GM18508 (cell line): Measurements from ENCODE around the gene DACT2.
"Not testable (repeated sequence)": the region's sequence is repeated elsewhere in the genome, so short reads cannot be mapped to it uniquely, and the experiment has no call there.

ENCODE experiments used
- ATAC-seq: cut with Tn5 transposase; IDR thresholded peaks from one replicate; pipeline ENCODE4 v1.9.1; 2021; ENCODE audit warnings: moderate number of reproducible peaks; ENCODE audit not compliant: insufficient read depth, unreplicated experiment

Gene DACT2

DNA sequence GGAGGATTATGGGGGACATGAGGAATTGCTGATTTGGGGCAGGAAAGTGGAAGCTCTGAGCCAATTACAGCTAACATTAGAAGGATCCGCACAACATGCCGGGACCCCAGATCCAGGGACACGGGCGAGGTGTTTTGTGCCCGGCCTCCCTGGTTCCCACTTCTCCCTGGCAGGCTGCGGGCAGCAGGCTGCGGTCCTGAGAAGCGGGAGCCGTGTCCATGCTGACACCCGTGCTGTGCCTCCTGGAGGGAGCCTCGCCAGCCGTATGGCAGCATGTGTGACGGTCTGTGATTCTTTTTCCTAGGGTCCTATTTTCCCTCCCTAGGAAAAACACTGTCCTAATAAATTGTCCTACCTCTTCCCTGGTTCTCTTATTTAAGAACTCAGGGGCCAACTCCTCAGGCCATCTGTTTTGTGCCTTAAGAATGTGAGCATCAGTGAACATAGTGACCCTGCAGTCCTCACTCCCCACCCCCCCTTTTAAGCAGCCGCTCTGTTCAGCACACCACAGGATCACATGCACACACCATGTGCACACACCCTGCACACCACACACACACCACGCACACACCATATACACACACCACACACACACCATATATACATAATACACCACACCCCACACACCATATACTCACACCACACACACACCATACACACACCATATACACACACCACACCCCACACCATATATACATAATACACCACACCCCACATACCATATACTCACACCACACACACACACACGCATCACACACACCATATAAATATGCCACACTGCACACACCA lies 49.9 kb downstream of the DACT2 start:
- ATAC-seq: no peak

DNA sequence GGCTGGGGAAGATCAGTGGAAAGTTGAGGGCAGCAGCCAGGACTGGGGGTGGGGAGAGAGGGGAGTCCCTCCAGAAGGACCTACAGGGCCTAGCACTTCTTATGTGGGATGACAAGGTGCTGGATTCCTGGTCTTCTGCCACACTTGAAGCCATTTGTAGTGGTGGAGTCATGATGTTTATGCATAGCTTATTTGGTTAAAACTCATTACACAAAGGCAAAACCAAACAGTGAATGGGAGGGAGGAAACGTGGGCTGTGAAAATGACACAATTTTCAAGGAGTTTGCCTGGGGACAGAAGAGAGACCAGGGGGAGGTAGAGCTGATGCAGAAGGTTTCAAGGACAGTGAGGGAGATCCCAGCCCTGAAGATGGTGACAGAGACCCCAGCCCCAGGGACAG lies 50.8 kb downstream of the DACT2 start:
- ATAC-seq: no peak

DNA sequence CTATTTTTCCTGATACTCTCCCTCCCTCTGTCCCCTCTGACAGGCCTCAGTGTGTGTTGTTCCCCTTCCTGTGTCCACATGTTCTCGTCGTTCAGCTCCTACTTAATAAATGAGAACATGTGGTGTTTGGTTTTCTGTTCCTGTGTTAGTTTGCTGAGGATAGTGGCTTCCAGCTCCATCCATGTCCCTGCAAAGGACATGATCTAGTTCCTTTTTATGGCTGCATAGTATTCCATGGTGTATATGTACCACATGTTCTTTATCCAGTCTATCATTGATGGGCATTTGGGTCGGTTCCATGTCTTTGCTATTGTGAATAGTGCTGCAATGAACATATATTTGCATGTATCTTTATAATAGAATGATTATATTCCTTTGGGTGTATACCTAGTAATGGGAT lies 51.8 kb downstream of the DACT2 start:
- not testable (repeated sequence) for ATAC-seq

DNA sequence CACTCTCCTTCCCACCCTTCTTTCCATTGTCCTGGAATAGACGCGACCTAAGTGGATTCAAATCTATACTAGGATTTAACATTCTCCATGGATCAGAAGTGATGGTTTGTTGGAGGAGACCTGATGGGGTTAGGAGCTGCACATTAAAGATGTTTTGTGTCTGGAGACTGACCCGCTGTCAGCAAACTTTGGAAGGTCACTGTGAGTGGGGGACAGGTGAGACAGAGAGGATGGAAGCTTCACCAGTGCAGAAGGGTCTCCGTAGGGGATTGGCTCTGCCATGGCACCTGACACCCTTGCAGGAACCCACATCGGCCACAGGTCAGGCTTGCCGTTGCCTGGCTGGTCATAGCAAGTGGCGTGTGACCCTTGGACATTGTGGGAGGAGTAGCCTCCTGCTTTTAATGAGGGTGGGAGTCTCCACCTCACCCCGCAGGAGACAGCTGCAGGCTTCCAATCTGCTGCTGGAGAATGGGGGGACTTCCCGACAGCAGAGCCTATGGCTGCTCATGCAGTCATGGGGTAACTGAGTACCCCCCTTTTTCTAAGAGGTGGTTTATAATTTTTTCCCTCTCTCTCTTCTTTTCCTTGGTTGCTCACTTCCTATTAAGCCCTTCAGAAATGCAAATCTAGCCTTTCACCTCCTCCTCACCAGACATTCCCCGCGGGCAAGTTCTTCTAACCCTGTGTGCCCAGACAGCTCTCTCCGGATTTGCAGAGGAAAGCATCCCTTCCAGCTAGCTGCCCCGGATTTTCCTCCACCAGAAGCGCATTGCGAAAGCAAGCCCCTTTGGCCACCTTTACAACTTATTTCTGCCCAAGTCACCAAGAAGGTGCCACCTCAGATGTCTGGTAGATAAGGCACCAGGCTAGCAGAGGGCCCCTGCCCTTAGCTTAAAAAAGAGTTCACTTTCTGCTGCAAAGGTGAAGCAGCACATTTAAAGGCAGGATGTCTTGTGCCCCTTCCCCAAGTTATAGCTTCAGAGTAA lies 53.5 kb downstream of the DACT2 start:
- no peak for ATAC-seq

DNA sequence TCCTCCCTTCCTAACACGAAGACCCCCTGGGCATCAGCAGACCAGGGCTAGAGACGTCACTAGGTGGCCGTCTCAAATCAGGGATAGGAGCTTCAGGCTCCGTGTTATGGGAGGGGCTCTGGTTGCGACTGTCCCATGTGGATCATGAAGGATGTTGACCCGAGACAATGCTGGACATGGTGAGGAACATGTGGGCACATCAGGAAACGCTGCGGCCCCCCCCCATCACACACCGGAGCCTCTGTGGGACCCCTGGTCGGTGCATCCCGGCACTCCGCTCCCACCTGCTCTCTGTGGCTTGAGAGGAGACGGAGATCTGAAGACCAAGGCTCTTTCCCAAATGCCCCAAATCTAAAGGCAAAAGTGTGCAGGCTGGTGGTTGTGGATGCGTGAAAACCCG lies 54.2 kb downstream of the DACT2 start:
- ATAC-seq: no peak

DNA sequence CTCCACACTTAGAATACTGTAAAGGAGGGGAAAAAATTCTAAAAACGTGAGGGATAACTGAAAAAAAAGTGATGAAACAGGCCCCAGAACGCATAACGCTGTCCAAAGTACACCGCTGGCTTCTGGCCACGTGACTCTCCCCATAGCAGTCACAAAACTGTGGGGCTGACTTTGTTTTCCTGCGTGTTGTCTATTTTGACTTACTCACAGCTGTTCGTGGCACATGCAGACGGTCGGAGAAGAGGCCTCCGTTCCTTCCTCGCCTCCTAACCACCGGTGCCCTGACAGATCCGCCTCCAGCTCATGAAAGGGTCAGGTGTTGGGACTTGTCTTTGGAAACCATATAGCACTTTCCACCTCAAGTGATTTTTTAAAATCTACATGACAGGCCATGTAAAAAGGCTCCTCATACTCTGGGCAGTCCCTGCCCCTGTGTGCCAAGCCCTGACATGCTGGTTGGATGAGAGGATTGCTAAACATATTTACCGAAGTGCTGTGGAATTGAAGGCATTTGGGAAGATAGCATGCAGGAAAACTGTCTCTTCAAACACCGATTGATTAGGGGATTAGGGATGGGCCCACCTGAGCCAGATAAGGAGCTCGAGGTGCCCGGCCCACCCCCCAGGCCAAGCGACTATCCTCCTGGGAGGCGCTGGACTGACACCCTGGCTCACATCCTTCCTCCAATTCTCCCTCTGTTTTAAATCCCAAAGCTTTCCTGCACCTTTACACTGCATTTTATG lies 54.8 kb downstream of the DACT2 start:
- no peak for ATAC-seq

DNA sequence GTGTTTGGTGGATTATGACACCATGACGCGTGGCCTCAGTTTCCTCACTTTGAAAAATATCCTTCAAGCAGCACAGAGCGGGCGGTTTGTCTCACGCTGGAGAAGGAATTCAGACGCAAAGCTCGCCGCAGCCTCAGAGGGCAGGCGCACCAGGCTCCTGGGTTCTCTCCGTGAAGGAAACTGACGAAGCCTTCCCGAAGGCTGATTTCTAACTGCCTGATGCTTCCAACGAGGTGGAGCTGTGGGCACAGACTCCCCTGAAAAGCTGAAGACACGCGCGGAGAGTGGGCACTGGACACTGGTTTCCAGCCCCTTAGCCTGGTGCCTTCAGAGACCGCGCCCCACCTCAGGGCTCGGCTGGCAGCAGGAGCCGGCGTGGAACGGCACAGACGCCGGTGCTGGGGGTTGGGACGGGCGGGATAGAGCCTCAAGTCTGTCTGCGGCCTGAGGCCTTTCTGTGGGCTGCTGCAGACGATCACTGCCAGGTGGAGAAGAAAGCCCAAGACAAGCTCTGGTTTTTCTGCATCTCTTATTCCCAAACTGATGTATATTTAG lies 56.1 kb downstream of the DACT2 start:
- no peak for ATAC-seq

DNA sequence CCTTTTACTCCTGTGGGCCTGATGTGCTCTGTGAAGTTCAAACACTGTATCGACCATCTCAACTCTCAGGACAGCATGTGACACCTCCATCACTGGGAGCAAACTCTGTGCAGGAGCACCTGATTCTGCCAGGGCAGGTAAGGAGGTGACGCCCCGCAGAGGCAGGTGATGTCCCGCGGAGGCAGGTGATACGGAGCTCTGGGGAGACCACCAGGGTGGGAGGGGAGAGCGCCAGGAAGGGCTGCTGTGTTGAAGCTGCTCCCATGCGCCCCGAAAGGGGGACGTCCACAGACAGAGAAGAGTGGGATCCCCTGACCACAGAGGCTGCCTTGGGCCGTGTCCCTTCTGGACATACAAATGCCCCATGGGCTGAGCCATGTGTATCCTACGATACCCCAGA lies 58.3 kb downstream of the DACT2 start:
- no peak for ATAC-seq

DNA sequence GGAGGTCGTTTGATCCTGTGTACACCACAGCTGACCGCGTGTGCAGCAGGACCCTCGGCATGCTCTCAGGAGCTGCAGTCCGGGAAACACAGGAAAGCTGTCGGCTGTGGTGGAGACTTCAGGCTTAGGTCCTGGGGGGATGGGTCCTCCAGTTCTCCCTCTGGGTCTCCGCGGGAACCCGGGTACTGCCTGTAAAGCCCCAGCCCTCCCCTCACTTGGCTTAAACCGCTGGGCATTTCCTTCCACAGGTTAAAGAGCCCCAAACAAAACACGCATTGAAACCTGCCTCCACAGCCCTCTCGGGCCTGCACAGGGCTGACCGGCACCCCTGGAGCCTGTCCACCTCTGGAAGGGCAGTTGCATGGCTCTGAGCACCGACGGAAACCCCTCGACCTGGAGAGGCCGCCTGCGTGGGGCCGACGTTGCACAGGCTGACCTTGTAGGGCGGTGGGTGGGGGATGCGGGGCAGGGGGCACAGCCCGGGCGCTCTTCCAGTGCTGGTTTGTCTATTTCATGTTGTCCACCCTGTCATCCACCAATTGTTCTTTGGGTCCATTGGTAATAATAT lies 59.1 kb downstream of the DACT2 start:
- ATAC-seq: no peak

DNA sequence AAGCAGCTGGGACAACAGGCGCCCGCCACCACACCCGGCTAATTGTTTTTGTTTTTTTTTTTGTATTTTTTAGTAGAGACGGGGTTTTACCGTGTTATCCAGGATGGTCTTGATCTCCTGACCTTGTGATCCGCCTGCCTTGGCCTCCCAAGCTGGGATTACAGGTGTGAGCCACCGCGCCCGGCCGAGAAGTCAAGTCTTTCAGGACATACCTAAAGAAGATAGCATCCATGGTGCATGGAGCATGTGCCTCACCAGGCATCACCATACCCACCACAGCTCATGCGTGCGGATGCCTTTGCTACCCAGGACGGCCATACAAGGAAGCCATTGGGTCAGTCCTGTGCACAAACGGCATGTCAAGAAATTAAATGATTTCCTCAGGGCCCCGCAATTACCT lies 60.8 kb downstream of the DACT2 start:
- ATAC-seq: no peak

DNA sequence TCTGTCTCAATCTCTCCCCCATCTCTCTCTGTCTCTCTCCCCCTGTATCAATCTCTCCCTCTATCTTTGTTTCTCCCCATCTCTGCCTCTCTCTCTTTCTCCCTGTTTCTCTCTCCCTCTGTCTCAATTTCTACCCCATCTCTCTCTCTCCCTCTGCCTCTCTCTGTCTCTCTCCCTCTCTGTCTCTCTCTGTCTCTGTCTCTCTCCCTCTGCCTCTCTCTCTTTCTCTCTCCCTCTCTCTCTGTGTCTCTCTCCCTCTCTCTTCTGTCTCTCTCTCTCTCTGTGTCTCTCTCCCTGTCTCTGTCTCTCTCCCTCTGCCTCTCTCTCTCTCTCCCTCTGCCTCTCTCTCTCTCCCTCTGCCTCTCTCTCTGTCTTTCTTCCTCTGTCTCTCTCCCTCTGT lies 62.6 kb downstream of the DACT2 start:
- no peak for ATAC-seq
